H9 (cell line): ENCODE data around the gene GSTO1. TPM values are rescaled to one million over a fixed set of nuclear protein-coding genes. Genes with fewer than 3 reads are reported as not detected.
A peak's percentile ranks its signal among the peaks of the same experiment; 100 is the strongest.

Experiments
- DNase-seq: peaks from one replicate; pipeline ENCODE4 v3.0.0-alpha.2; 2017
- H2AFZ ChIP-seq: one replicate; pipeline ENCODE4 v1.6.1; 2013; ENCODE audit warnings: mild to moderate bottlenecking, low read length, control low read depth, moderate library complexity
- H2AK5ac ChIP-seq: 2 replicates; pipeline ENCODE4 v1.6.1; 2013; ENCODE audit warnings: low read length, control low read depth, mixed read lengths; ENCODE audit not compliant: insufficient read length
- H2BK120ac ChIP-seq: one replicate; pipeline ENCODE4 v1.6.1; 2013; ENCODE audit warnings: low read depth, mild to moderate bottlenecking, low read length, control low read depth, inconsistent platforms; ENCODE audit not compliant: poor library complexity, severe bottlenecking
- H2BK12ac ChIP-seq: 2 replicates; pipeline ENCODE4 v1.6.1; 2013; ENCODE audit warnings: low read length, control low read depth, mixed read lengths, low read depth; ENCODE audit not compliant: insufficient read length
- H2BK15ac ChIP-seq: 2 replicates; pipeline ENCODE4 v1.6.1; 2013; ENCODE audit warnings: low read depth, low read length, control low read depth
- H2BK20ac ChIP-seq: one replicate; pipeline ENCODE4 v1.6.1; 2013; ENCODE audit warnings: low read depth, mild to moderate bottlenecking, low read length, control low read depth, inconsistent platforms; ENCODE audit not compliant: poor library complexity, severe bottlenecking
- H2BK5ac ChIP-seq: 2 replicates; pipeline ENCODE4 v1.6.1; 2013; ENCODE audit warnings: low read length, control low read depth, mixed read lengths; ENCODE audit not compliant: insufficient read length
- H3K14ac ChIP-seq: 2 replicates; pipeline ENCODE4 v1.6.1; 2013; ENCODE audit warnings: low read length, control low read depth; ENCODE audit not compliant: insufficient read depth
- H3K18ac ChIP-seq: 2 replicates; pipeline ENCODE4 v1.6.1; 2013; ENCODE audit warnings: low read depth, mild to moderate bottlenecking, mixed read lengths, low read length, control low read depth; ENCODE audit not compliant: insufficient read length
- H3K23ac ChIP-seq: 2 replicates; pipeline ENCODE4 v1.6.1; 2013; ENCODE audit warnings: low read length, control low read depth, mixed read lengths, low read depth; ENCODE audit not compliant: insufficient read length
- H3K23me2 ChIP-seq: 2 replicates; pipeline ENCODE4 v1.6.1; 2013; ENCODE audit warnings: low read depth, mild to moderate bottlenecking, mixed read lengths, low read length, control low read depth; ENCODE audit not compliant: insufficient read length, poor library complexity, severe bottlenecking
- H3K27ac ChIP-seq: 2 replicates; pipeline ENCODE4 v1.5.1; 2013; ENCODE audit warnings: low read length, control low read depth, mixed read lengths, low read depth; ENCODE audit not compliant: insufficient read length
- H3K27me3 ChIP-seq: 2 replicates; pipeline ENCODE4 v1.6.1; 2013; ENCODE audit warnings: low read length, control low read depth, inconsistent platforms; ENCODE audit not compliant: insufficient read depth
- H3K4ac ChIP-seq: 2 replicates; pipeline ENCODE4 v1.6.1; 2013; ENCODE audit warnings: low read depth, mild to moderate bottlenecking, control low read depth, inconsistent platforms, low read length, moderate library complexity
- H3K4me1 ChIP-seq: 2 replicates; pipeline ENCODE4 v1.6.1; 2013; ENCODE audit warnings: low read length, control low read depth, inconsistent platforms; ENCODE audit not compliant: insufficient read depth
- H3K4me2 ChIP-seq: 2 replicates; pipeline ENCODE4 v1.6.1; 2013; ENCODE audit warnings: low read length, control low read depth, mixed read lengths; ENCODE audit not compliant: insufficient read length, insufficient read depth
- H3K56ac ChIP-seq: 2 replicates; pipeline ENCODE4 v1.6.1; 2013; ENCODE audit warnings: low read depth, mild to moderate bottlenecking, mixed read lengths, low read length, control low read depth; ENCODE audit not compliant: insufficient read length
- H3K79me1 ChIP-seq: 2 replicates; pipeline ENCODE4 v1.6.1; 2013; ENCODE audit warnings: low read depth, mild to moderate bottlenecking, moderate library complexity, low read length, control low read depth, inconsistent platforms; ENCODE audit not compliant: insufficient read depth, poor library complexity, severe bottlenecking
- H3K79me2 ChIP-seq: 2 replicates; pipeline ENCODE4 v1.6.1; 2013; ENCODE audit warnings: low read length, control low read depth, inconsistent platforms; ENCODE audit not compliant: insufficient read depth
- H3K9ac ChIP-seq: 2 replicates; pipeline ENCODE4 v1.6.1; 2013; ENCODE audit warnings: low read length, control low read depth, mixed read lengths; ENCODE audit not compliant: insufficient read length; ENCODE audit errors: extremely low read depth
- H3K9me3 ChIP-seq: one replicate; pipeline ENCODE4 v1.6.1; 2013; ENCODE audit warnings: low read depth, low read length, inconsistent platforms; ENCODE audit not compliant: control insufficient read depth
- H3T11ph ChIP-seq: one replicate; pipeline ENCODE4 v1.6.1; 2013; ENCODE audit warnings: mild to moderate bottlenecking, low read length, control low read depth, inconsistent platforms
- H4K20me1 ChIP-seq: one replicate; pipeline ENCODE4 v1.6.1; 2013; ENCODE audit not compliant: control insufficient read depth, insufficient read length, insufficient read depth
- H4K5ac ChIP-seq: 2 replicates; pipeline ENCODE4 v1.6.1; 2013; ENCODE audit warnings: low read depth, mild to moderate bottlenecking, mixed read lengths, low read length, control low read depth; ENCODE audit not compliant: insufficient read length
- H4K8ac ChIP-seq: replicated peaks from 2 replicates; pipeline ENCODE4 v1.6.1; 2013; ENCODE audit warnings: low read length, control low read depth, mixed read lengths, low read depth; ENCODE audit not compliant: insufficient read length
- H4K91ac ChIP-seq: 2 replicates; pipeline ENCODE4 v1.6.1; 2013; ENCODE audit warnings: low read depth, mild to moderate bottlenecking, moderate library complexity, mixed read lengths, low read length, control low read depth; ENCODE audit not compliant: insufficient read length
- H3K27ac Mint-ChIP-seq, 3 experiments: 2 replicates in 2 of 3; 3 replicates in 1 of 3; pipeline ENCODE4 v1.8.0; 2020 to 2021; ENCODE audit warnings: mixed read lengths in 3 of 3, mild to moderate bottlenecking in 1 of 3, moderate library complexity in 1 of 3
- H3K27me3 Mint-ChIP-seq: 2 replicates; pipeline ENCODE4 v1.8.0; 2021; ENCODE audit warnings: low read depth, mild to moderate bottlenecking, moderate library complexity, mixed read lengths
- H3K36me3 Mint-ChIP-seq, 3 experiments: 2 replicates in 2 of 3; 3 replicates in 1 of 3; pipeline ENCODE4 v1.8.0; 2020 to 2021; ENCODE audit warnings: low read depth in 3 of 3, mixed read lengths in 3 of 3; ENCODE audit not compliant: insufficient read depth in 1 of 3
- H3K4me1 Mint-ChIP-seq, 2 experiments: 2 replicates each; pipeline ENCODE4 v1.8.0; 2020; ENCODE audit warnings: mixed read lengths in 2 of 2
- H3K4me3 Mint-ChIP-seq, 2 experiments: 2 replicates in 1 of 2; 3 replicates in 1 of 2; pipeline ENCODE4 v1.8.0; 2020 to 2021; ENCODE audit warnings: mild to moderate bottlenecking in 2 of 2, mixed read lengths in 2 of 2, moderate library complexity in 1 of 2
- H3K9me3 Mint-ChIP-seq, 2 experiments: 2 replicates in 1 of 2; 3 replicates in 1 of 2; pipeline ENCODE4 v1.8.0; 2020; ENCODE audit warnings: mild to moderate bottlenecking in 2 of 2, mixed read lengths in 2 of 2, moderate library complexity in 1 of 2
- CTCF ChIP-seq: fragments of 200-600 bp; sonication (generic); conservative IDR thresholded peaks from 3 replicates; pipeline ENCODE4 v1.8.0; 2021; ENCODE audit warnings: antibody characterized with exemption, mild to moderate bottlenecking
- WGBS: extraction: QIAGEN DNeasy Blood & Tissue Kit; methylation state at CpG from one replicate; pipeline ENCODE4 v1.1.7; 2013; ENCODE audit warnings: missing lambda C conversion rate, low lambda C conversion rate, mixed read lengths; ENCODE audit not compliant: insufficient read length; ENCODE audit errors: extremely low coverage; 5-methylcytosine and 5-hydroxymethylcytosine counted together
- total RNA-seq: library from RNA; stranded (reverse); gene quantifications from 2 replicates; pipeline ENCODE4 v1.2.1, GENCODE V29; 2021

Gene GSTO1
- total RNA-seq, 1 experiment from 2014 or later, result 114 TPM

GRCh38 chr10:104301907-104302690, 47.4 kb downstream of the GSTO1 start:
- H3K4ac ChIP-seq, result no peak overlapping the region
- H2BK12ac ChIP-seq, result no peak overlapping the region
- H3K36me3 Mint-ChIP-seq, result peaks cover 18 to 24% (median 18%) of the 10 kb centered on the region in 3 experiments
- H3K4me1 ChIP-seq, result no peaks in the 10 kb centered on the region
- H2BK120ac ChIP-seq, result no peak overlapping the region
- peaks cover 5% of the 10 kb centered on the region for H3K9me3 ChIP-seq
- no peak overlapping the region for H2BK15ac ChIP-seq
- no peak overlapping the region for H3K27ac ChIP-seq
- H3K56ac ChIP-seq, result no peak overlapping the region
- H3K4me3 Mint-ChIP-seq, result no peak overlapping the region
- H3K23me2 ChIP-seq, result no peaks in the 10 kb centered on the region
- no peak overlapping the region for H3K18ac ChIP-seq
- WGBS, result no CpG with 5 or more reads among the region's 3 CpGs
- no peak overlapping the region for H4K5ac ChIP-seq
- H2AFZ ChIP-seq, result no peak overlapping the region
- no peak overlapping the region for H3K23ac ChIP-seq
- H3T11ph ChIP-seq, result no peak overlapping the region
- H3K27me3 Mint-ChIP-seq, result no peaks in the 10 kb centered on the region; the same call in none of the 2 replicates
- H3K4me1 Mint-ChIP-seq, result peaks cover 24 to 25% of the 10 kb centered on the region in 2 experiments
- H4K8ac ChIP-seq, result no peak overlapping the region
- no peaks in the 10 kb centered on the region for H3K79me1 ChIP-seq
- no peak overlapping the region for H3K9ac ChIP-seq
- H2BK20ac ChIP-seq, result no peak overlapping the region
- H4K91ac ChIP-seq, result no peak overlapping the region
- H3K14ac ChIP-seq, result no peak overlapping the region
- no peaks in the 10 kb centered on the region for H3K27me3 ChIP-seq
- H3K27ac Mint-ChIP-seq, result no peak overlapping the region
- H2AK5ac ChIP-seq, result no peak overlapping the region
- H2BK5ac ChIP-seq, result no peak overlapping the region
- DNase-seq, result no peak
- H3K79me2 ChIP-seq, result no peaks in the 10 kb centered on the region
- no peak overlapping the region for H3K4me2 ChIP-seq
- peak; percentile 18; the same call in 2 of the 3 replicates for TF ChIP-seq CTCF
- H4K20me1 ChIP-seq, result no peaks in the 10 kb centered on the region
- H3K9me3 Mint-ChIP-seq, result peaks cover 27% of the 10 kb centered on the region in 2 experiments
